Gastroesophageal sphincter (tissue), 3 donors: ENCODE results near the gene IL17B.

ENCODE experiments used
- POLR2A ChIP-seq, 2 donors: fragments of 450-650 bp; IDR thresholded peaks; one replicate each; pipeline ENCODE4 v1.6.1; 2017; ENCODE audit warnings: antibody characterized with exemption in 2 of 2, mild to moderate bottlenecking in 2 of 2, moderate library complexity in 1 of 2
- POLR2AphosphoS5 ChIP-seq: sonication (generic); formaldehyde crosslinking; IDR thresholded peaks from one replicate; pipeline ENCODE4 v1.6.1; 2017; ENCODE audit warnings: antibody characterized with exemption
- TF ChIP-seq, protein P1 (sequence below), 4 experiments: fragments of 200-600 bp in 2 of 4; fragments of 450-650 bp in 2 of 4; sonication (generic) in 1 of 4; IDR thresholded peaks; one replicate each; pipeline ENCODE4 v1.5.1; 2017 to 2019; ENCODE audit warnings: antibody characterized with exemption in 4 of 4, mild to moderate bottlenecking in 2 of 4, moderate library complexity in 2 of 4

- TF ChIP-seq, protein P1, sequence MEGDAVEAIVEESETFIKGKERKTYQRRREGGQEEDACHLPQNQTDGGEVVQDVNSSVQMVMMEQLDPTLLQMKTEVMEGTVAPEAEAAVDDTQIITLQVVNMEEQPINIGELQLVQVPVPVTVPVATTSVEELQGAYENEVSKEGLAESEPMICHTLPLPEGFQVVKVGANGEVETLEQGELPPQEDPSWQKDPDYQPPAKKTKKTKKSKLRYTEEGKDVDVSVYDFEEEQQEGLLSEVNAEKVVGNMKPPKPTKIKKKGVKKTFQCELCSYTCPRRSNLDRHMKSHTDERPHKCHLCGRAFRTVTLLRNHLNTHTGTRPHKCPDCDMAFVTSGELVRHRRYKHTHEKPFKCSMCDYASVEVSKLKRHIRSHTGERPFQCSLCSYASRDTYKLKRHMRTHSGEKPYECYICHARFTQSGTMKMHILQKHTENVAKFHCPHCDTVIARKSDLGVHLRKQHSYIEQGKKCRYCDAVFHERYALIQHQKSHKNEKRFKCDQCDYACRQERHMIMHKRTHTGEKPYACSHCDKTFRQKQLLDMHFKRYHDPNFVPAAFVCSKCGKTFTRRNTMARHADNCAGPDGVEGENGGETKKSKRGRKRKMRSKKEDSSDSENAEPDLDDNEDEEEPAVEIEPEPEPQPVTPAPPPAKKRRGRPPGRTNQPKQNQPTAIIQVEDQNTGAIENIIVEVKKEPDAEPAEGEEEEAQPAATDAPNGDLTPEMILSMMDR (IDR thresholded peaks at IDR 0.05), result no peak
- TF ChIP-seq POLR2A (IDR thresholded peaks at IDR 0.05) (no peak), POLR2AphosphoS5 (peak; percentile 94)
These were observed 8.1 kb upstream of the IL17B start for GRCh38 chr5:149387081-149387631.
